Renal pelvis (tissue), 4 donors: ENCODE results near the gene KRTAP6-3. TPM values are rescaled to one million over a fixed set of nuclear protein-coding genes. Genes with fewer than 3 reads are reported as not detected.

ENCODE experiments used
- DNase-seq: peaks from one replicate; pipeline ENCODE4 v3.0.0-alpha.2; 2013
- polyA plus RNA-seq, 3 donors: library from polyadenylated mRNA; unstranded; fragments of 120-200 nt; gene quantifications; one replicate each; pipeline ENCODE4 v1.2.1, GENCODE V29; 2013; ENCODE audit not compliant: insufficient read length in 3 of 3

The KRTAP6-3 gene
- polyA plus RNA-seq, 3 donors: not detected

DNA sequence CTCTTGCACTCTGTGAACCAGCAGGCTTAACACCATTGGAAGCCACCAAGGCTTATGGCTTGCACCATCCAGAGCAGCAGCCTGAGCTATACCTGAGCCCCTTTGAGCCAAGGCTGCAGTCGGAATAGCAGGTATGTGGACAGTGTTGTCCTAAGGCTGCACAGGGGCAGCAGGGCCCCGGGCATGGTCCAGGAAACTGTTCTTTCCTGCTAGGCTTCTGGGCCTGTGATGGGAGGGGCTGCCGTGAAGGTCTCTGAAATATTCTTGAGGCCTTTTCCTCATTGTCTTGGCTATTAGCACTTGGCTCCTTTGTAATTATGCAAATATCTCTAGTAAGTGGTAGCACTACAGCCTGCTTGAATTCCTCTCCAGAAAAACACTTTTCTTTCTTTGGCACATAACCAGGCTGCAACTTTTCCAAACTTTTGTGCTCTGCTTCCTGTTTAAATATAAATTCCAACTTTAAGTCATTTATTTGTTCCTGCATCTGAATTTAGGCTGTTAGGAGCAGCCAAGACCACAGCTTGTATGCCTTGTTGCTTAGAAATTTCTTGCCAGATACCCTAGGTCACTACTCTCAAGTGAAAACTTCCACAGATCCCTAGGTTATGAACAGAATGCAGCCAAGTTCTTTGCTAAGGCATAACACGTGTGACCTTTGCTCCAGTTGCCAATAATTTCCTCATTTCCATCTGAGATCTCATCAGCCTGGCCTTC is 33.4 kb downstream of the KRTAP6-3 start:
- DNase-seq: no peak

- DNase-seq: no peak
Measured at GRCh38 chr21:30628109-30628508, 35.9 kb downstream of the KRTAP6-3 start.

DNA sequence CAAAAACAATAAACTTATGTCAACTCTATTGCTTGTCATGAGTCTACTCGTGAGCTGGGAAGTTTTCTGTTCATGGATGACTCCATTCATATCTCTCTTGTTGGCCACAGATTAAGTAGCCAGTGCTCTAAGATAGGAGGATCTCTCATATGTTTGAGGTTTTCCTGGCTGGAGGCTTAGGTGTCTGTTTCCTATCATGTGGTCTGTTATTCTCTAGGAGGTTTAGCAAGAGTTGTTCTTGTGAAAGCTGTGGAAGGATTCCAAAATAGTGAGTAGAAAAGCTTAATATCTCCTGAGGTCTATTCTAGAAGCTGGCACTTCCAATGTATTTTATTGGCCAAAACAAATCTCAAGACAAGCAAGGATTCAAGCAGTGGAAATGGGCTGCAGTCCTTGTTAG is 37.0 kb downstream of the KRTAP6-3 start:
- no peak for DNase-seq

DNA sequence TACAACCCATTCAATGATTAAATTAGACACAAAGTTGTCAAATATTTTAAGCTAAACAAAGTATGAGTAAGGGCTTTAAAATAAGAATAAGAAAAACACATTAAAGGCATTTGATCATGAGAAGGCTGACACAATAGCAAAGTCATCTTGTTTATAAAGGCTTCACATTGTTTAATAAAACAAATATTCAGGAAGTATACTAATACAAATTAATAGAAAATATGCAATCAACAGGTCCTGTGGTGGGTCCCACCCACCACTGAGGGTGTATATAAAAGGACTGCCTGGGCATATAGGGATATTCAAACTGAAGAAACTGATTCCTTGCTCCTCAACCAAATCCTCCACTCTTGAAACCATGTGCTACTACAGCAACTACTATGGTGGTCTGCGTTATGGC is 42.7 kb downstream of the KRTAP6-3 start, which contains the start of gene KRTAP20-2:
Gene KRTAP20-2 (plus strand): TSS at position 301 of the 400 bp plus-strand sequence. CDS start 58 bp downstream, at position 359.
- DNase-seq: no peak

DNA sequence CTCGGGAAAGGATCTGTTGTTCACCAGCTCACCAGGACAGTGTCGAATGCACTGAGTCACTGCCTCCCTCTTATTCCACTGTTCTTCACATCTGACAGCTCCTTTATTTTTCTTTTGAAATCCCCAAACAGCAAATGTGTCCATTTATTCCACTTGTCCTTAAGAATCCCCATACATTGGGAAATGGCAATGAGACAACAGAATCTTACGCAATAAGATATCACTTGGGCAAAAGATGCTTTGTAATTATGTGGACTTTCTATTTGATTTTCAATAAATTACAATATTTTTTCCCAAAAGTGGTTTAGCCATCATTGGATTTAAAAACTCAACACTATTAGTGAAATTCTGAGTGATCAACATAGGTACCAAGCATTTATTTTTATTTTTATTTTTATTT is 46.4 kb downstream of the KRTAP6-3 start:
- DNase-seq: no peak

GRCh38 chr21:30642564-30642963 is 50.3 kb downstream of the KRTAP6-3 start, which contains the start of gene KRTAP20-3:
Gene KRTAP20-3, plus strand, starts transcription at chr21:30642864.
- DNase-seq: no peak

Other genes with a start within 250 kb of the KRTAP6-3 start
- not detected for gene KRTAP23-1, start 243.8 kb upstream of the KRTAP6-3 start, polyA plus RNA-seq
- not detected for gene KRTAP13-2, start 220.2 kb upstream of the KRTAP6-3 start, polyA plus RNA-seq
- not detected for gene KRTAP13-1, start 196.4 kb upstream of the KRTAP6-3 start, polyA plus RNA-seq
- not detected for gene KRTAP13-3, start 166.5 kb upstream of the KRTAP6-3 start, polyA plus RNA-seq
- gene KRTAP13-4, start 162.2 kb upstream of the KRTAP6-3 start, polyA plus RNA-seq: not detected
- gene KRTAP15-1, start 152.2 kb upstream of the KRTAP6-3 start, polyA plus RNA-seq: not detected
- not detected for gene KRTAP19-1, start 112.1 kb upstream of the KRTAP6-3 start, polyA plus RNA-seq
- gene KRTAP19-2, start 105.0 kb upstream of the KRTAP6-3 start, polyA plus RNA-seq: not detected
- gene KRTAP19-3, start 100.4 kb upstream of the KRTAP6-3 start, polyA plus RNA-seq: not detected
- gene KRTAP19-4, start 95.3 kb upstream of the KRTAP6-3 start, polyA plus RNA-seq: not detected
- gene KRTAP19-5, start 90.3 kb upstream of the KRTAP6-3 start, polyA plus RNA-seq: not detected
- gene KRTAP19-6, start 50.6 kb upstream of the KRTAP6-3 start, polyA plus RNA-seq: not detected
- not detected for gene KRTAP19-7, start 31.1 kb upstream of the KRTAP6-3 start, polyA plus RNA-seq
- not detected for gene KRTAP22-2, start 2.0 kb upstream of the KRTAP6-3 start, polyA plus RNA-seq
- gene KRTAP6-2, start 6.5 kb downstream of the KRTAP6-3 start, polyA plus RNA-seq: not detected
- not detected for gene KRTAP22-1, start 8.6 kb downstream of the KRTAP6-3 start, polyA plus RNA-seq
- gene KRTAP6-1, start 21.5 kb downstream of the KRTAP6-3 start, polyA plus RNA-seq: not detected
- gene KRTAP20-1, start 24.0 kb downstream of the KRTAP6-3 start, polyA plus RNA-seq: not detected
- gene KRTAP20-4, start 28.2 kb downstream of the KRTAP6-3 start, polyA plus RNA-seq: not detected
- not detected for gene KRTAP20-2, start 42.8 kb downstream of the KRTAP6-3 start, polyA plus RNA-seq
- gene KRTAP20-3, start 50.4 kb downstream of the KRTAP6-3 start, polyA plus RNA-seq: not detected
- not detected for gene KRTAP21-3, start 126.3 kb downstream of the KRTAP6-3 start, polyA plus RNA-seq
- gene KRTAP21-2, start 154.8 kb downstream of the KRTAP6-3 start, polyA plus RNA-seq: not detected
- not detected for gene KRTAP21-1, start 163.0 kb downstream of the KRTAP6-3 start, polyA plus RNA-seq
- gene KRTAP8-1, start 220.8 kb downstream of the KRTAP6-3 start, polyA plus RNA-seq: not detected
- gene KRTAP7-1, start 237.3 kb downstream of the KRTAP6-3 start, polyA plus RNA-seq: not detected